CD8-positive, alpha-beta memory T cell (primary cell): ENCODE results near the gene POU3F3. TPM values are rescaled to one million over a fixed set of nuclear protein-coding genes. Genes with fewer than 3 reads are reported as not detected.
A peak's percentile ranks its signal among the peaks of the same experiment; 100 is the strongest.

ENCODE experiments used
- CTCF ChIA-PET: fragments of 350-600 bp; sonication (Branson Sonifier 250); formaldehyde crosslinking; loops from one replicate; lab custom pipeline; 2021; ENCODE audit warnings: antibody characterized with exemption; lab: Charles Lee
- POLR2A ChIA-PET: fragments of 350-600 bp; sonication (Branson Sonifier 250); formaldehyde crosslinking; loops from one replicate; lab custom pipeline; 2021; ENCODE audit warnings: antibody characterized with exemption; lab: Charles Lee
- DNase-seq, 5 donors: peaks; one replicate each; pipeline versions ENCODE4 v3.0.0 to v3.0.0-alpha.2; 2020 to 2022; ENCODE audit warnings: mixed read lengths in 1 of 5
- H3K27ac ChIP-seq: one replicate; pipeline ENCODE4 v1.7.0; 2013; ENCODE audit warnings: low read depth, mild to moderate bottlenecking, low read length, moderate library complexity
- H3K27me3 ChIP-seq: 2 replicates; pipeline ENCODE4 v1.7.0; 2013; ENCODE audit warnings: low read length, mild to moderate bottlenecking; ENCODE audit not compliant: insufficient read depth, poor library complexity, severe bottlenecking
- H3K36me3 ChIP-seq: 2 replicates; pipeline ENCODE4 v1.7.0; 2013; ENCODE audit warnings: mild to moderate bottlenecking, low read length, moderate library complexity; ENCODE audit not compliant: insufficient read depth
- H3K4me1 ChIP-seq: 2 replicates; pipeline ENCODE4 v1.7.0; 2013; ENCODE audit warnings: mild to moderate bottlenecking, low read length, moderate library complexity; ENCODE audit not compliant: insufficient read depth
- H3K4me3 ChIP-seq: 2 replicates; pipeline ENCODE4 v1.7.0; 2013; ENCODE audit warnings: mild to moderate bottlenecking, low read length
- H3K9me3 ChIP-seq: 2 replicates; pipeline ENCODE4 v1.7.0; 2013; ENCODE audit warnings: mild to moderate bottlenecking, low read length
- H3K27ac Mint-ChIP-seq, 8 donors: one replicate each; pipeline ENCODE4 v1.8.0; 2020 to 2021; ENCODE audit warnings: mixed read lengths in 8 of 8, mild to moderate bottlenecking in 6 of 8, inconsistent platforms in 3 of 8, moderate library complexity in 3 of 8
- H3K27me3 Mint-ChIP-seq, 2 donors: one replicate each; pipeline ENCODE4 v1.8.0; 2020 to 2021; ENCODE audit warnings: mixed read lengths in 2 of 2, mild to moderate bottlenecking in 1 of 2, moderate library complexity in 1 of 2
- H3K36me3 Mint-ChIP-seq, 3 donors: one replicate each; pipeline ENCODE4 v1.8.0; 2020 to 2021; ENCODE audit warnings: mixed read lengths in 3 of 3, inconsistent platforms in 1 of 3, mild to moderate bottlenecking in 1 of 3
- H3K4me1 Mint-ChIP-seq, 3 donors: one replicate each; pipeline ENCODE4 v1.8.0; 2020 to 2021; ENCODE audit warnings: mixed read lengths in 3 of 3, inconsistent platforms in 1 of 3, mild to moderate bottlenecking in 1 of 3
- H3K4me3 Mint-ChIP-seq, 7 donors: one replicate each; pipeline ENCODE4 v1.8.0; 2020 to 2021; ENCODE audit warnings: mixed read lengths in 7 of 7, mild to moderate bottlenecking in 6 of 7, moderate library complexity in 4 of 7, inconsistent platforms in 2 of 7
- H3K9me3 Mint-ChIP-seq, 5 donors: one replicate each; pipeline ENCODE4 v1.8.0; 2020 to 2022; ENCODE audit warnings: mixed read lengths in 5 of 5, mild to moderate bottlenecking in 3 of 5, moderate library complexity in 2 of 5, inconsistent platforms in 1 of 5
- polyA plus RNA-seq: library from polyadenylated mRNA; unstranded; fragments of 300-500 nt; fragmentation: Illumina TruSeq; gene quantifications from one replicate; pipeline ENCODE4 v1.2.3, GENCODE V29; 2021
- total RNA-seq, 2 experiments: library from RNA; stranded (reverse); gene quantifications; one replicate each; pipeline ENCODE4 v1.2.3, GENCODE V29; 2021

POU3F3 gene
- not detected for total RNA-seq
- polyA plus RNA-seq: not detected

- DNase-seq: peak in 3 of 5 donors; percentile 16 to 48 (median 25)
- peak within 1 kb of the TSS in 3 of 8 donors; percentile 49 to 70 (median 61) for H3K27ac Mint-ChIP-seq
- H3K4me1 ChIP-seq: peaks cover 17% of the 10 kb centered on the region
- H3K27me3 Mint-ChIP-seq: peaks cover 69 to 76% of the 10 kb centered on the region in 2 donors
- H3K27me3 ChIP-seq: peaks cover 54% of the 10 kb centered on the region
- CTCF ChIA-PET: no interaction called here
- peaks cover 0 to 8% (median 0%) of the 10 kb centered on the region in 3 donors for H3K36me3 Mint-ChIP-seq
- H3K9me3 ChIP-seq: no peaks in the 10 kb centered on the region
- peaks cover 43 to 52% (median 43%) of the 10 kb centered on the region in 3 donors for H3K4me1 Mint-ChIP-seq
- H3K27ac ChIP-seq: no peak within 1 kb of the TSS
- peak within 1 kb of the TSS; percentile 74 to 93 (median 84) for H3K4me3 Mint-ChIP-seq
- H3K4me3 ChIP-seq: peak within 1 kb of the TSS; percentile 37
- POLR2A ChIA-PET: no interaction called here
- H3K9me3 Mint-ChIP-seq: peaks cover 3 to 23% (median 17%) of the 10 kb centered on the region in 5 donors
- H3K36me3 ChIP-seq: no peaks in the 10 kb centered on the region
Observed at GRCh38 chr2:104853534-104854497, at the start of gene POU3F3. Gene POU3F3 (plus strand): TSS chr2:104854115. CDS start chr2:104855511, 1,396 bp downstream.

GRCh38 chr2:104804148-104804890 lies 49.6 kb upstream of the POU3F3 start:
- no peaks in the 10 kb centered on the region for H3K4me1 ChIP-seq
- no peaks in the 10 kb centered on the region for H3K4me1 Mint-ChIP-seq
- no peak overlapping the region for H3K27ac Mint-ChIP-seq
- no peak for DNase-seq
- H3K27me3 ChIP-seq: no peaks in the 10 kb centered on the region
- H3K4me3 Mint-ChIP-seq: no peak overlapping the region
- ChIA-PET CTCF (no interaction called here), POLR2A (no interaction called here)
- H3K27ac ChIP-seq: no peak overlapping the region
- H3K27me3 Mint-ChIP-seq: peaks cover 0 to 6% of the 10 kb centered on the region in 2 donors
- H3K36me3 ChIP-seq: no peaks in the 10 kb centered on the region
- no peak overlapping the region for H3K4me3 ChIP-seq
- H3K36me3 Mint-ChIP-seq: no peaks in the 10 kb centered on the region
- H3K9me3 ChIP-seq: no peaks in the 10 kb centered on the region
- H3K9me3 Mint-ChIP-seq: peaks cover 0 to 5% (median 4%) of the 10 kb centered on the region in 5 donors

GRCh38 chr2:104812286-104812685 lies 41.6 kb upstream of the POU3F3 start:
- H3K36me3 Mint-ChIP-seq: no peaks in the 10 kb centered on the region
- no peaks in the 10 kb centered on the region for H3K27me3 ChIP-seq
- H3K36me3 ChIP-seq: no peaks in the 10 kb centered on the region
- H3K4me1 ChIP-seq: no peaks in the 10 kb centered on the region
- no peak overlapping the region for H3K4me3 Mint-ChIP-seq
- no peaks in the 10 kb centered on the region for H3K9me3 ChIP-seq
- ChIA-PET POLR2A (no interaction called here), CTCF (no interaction called here)
- H3K27ac ChIP-seq: no peak overlapping the region
- H3K27me3 Mint-ChIP-seq: peaks cover 0 to 2% of the 10 kb centered on the region in 2 donors
- H3K4me1 Mint-ChIP-seq: no peaks in the 10 kb centered on the region
- H3K27ac Mint-ChIP-seq: no peak overlapping the region
- H3K4me3 ChIP-seq: no peak overlapping the region
- H3K9me3 Mint-ChIP-seq: peaks cover 0 to 6% (median 5%) of the 10 kb centered on the region in 5 donors
- no peak for DNase-seq

GRCh38 chr2:104816143-104816542 lies 37.8 kb upstream of the POU3F3 start:
- ChIA-PET POLR2A (no interaction called here), CTCF (no interaction called here)
- H3K27ac ChIP-seq: no peak overlapping the region
- H3K36me3 ChIP-seq: no peaks in the 10 kb centered on the region
- no peaks in the 10 kb centered on the region for H3K4me1 Mint-ChIP-seq
- H3K27me3 Mint-ChIP-seq: peaks cover 6 to 7% of the 10 kb centered on the region in 2 donors
- H3K27ac Mint-ChIP-seq: no peak overlapping the region
- no peaks in the 10 kb centered on the region for H3K9me3 ChIP-seq
- DNase-seq: no peak
- no peaks in the 10 kb centered on the region for H3K27me3 ChIP-seq
- H3K36me3 Mint-ChIP-seq: no peaks in the 10 kb centered on the region
- no peaks in the 10 kb centered on the region for H3K9me3 Mint-ChIP-seq
- H3K4me3 ChIP-seq: no peak overlapping the region
- no peak overlapping the region for H3K4me3 Mint-ChIP-seq
- no peaks in the 10 kb centered on the region for H3K4me1 ChIP-seq

GRCh38 chr2:104818264-104818663 lies 35.7 kb upstream of the POU3F3 start:
- Histone ChIP-seq H3K27me3 (no peaks in the 10 kb centered on the region), H3K4me3 (no peak overlapping the region), H3K4me1 (no peaks in the 10 kb centered on the region), H3K9me3 (no peaks in the 10 kb centered on the region), H3K36me3 (no peaks in the 10 kb centered on the region), H3K27ac (no peak overlapping the region)
- no peak for DNase-seq
- Mint-ChIP-seq H3K36me3 (no peaks in the 10 kb centered on the region), H3K27me3 (peaks cover 6 to 8% of the 10 kb centered on the region in 2 donors), H3K9me3 (peaks cover 0 to 3% (median 0%) of the 10 kb centered on the region in 5 donors), H3K4me1 (no peaks in the 10 kb centered on the region), H3K27ac (no peak overlapping the region), H3K4me3 (no peak overlapping the region)
- ChIA-PET CTCF (no interaction called here), POLR2A (no interaction called here)

- DNase-seq: no peak
Observed at GRCh38 chr2:104820126-104820525, 33.8 kb upstream of the POU3F3 start.

GRCh38 chr2:104825124-104825865 lies 28.6 kb upstream of the POU3F3 start:
- H3K27ac ChIP-seq: no peak overlapping the region
- no peak overlapping the region for H3K4me3 ChIP-seq
- CTCF ChIA-PET: no interaction called here
- H3K9me3 ChIP-seq: no peaks in the 10 kb centered on the region
- no peaks in the 10 kb centered on the region for H3K4me1 ChIP-seq
- Mint-ChIP-seq H3K4me3 (no peak overlapping the region), H3K4me1 (no peaks in the 10 kb centered on the region), H3K36me3 (peaks cover 0 to 2% (median 0%) of the 10 kb centered on the region in 3 donors), H3K9me3 (peaks cover 0 to 7% (median 2%) of the 10 kb centered on the region in 5 donors), H3K27me3 (peaks cover 3 to 13% of the 10 kb centered on the region in 2 donors), H3K27ac (no peak overlapping the region)
- DNase-seq: no peak
- POLR2A ChIA-PET: no interaction called here
- H3K36me3 ChIP-seq: no peaks in the 10 kb centered on the region
- H3K27me3 ChIP-seq: no peaks in the 10 kb centered on the region

More at GRCh38 chr2:104820126-104820525, 33.8 kb upstream of the POU3F3 start:
- Histone ChIP-seq H3K36me3 (no peaks in the 10 kb centered on the region), H3K4me1 (no peaks in the 10 kb centered on the region), H3K4me3 (no peak overlapping the region), H3K27ac (no peak overlapping the region), H3K9me3 (no peaks in the 10 kb centered on the region), H3K27me3 (no peaks in the 10 kb centered on the region)
- ChIA-PET POLR2A (no interaction called here), CTCF (no interaction called here)
- H3K27ac Mint-ChIP-seq: no peak overlapping the region
- H3K4me3 Mint-ChIP-seq: no peak overlapping the region
- peaks cover 0 to 3% (median 2%) of the 10 kb centered on the region in 5 donors for H3K9me3 Mint-ChIP-seq
- no peaks in the 10 kb centered on the region for H3K4me1 Mint-ChIP-seq
- peaks cover 0 to 2% (median 0%) of the 10 kb centered on the region in 3 donors for H3K36me3 Mint-ChIP-seq
- peaks cover 6 to 8% of the 10 kb centered on the region in 2 donors for H3K27me3 Mint-ChIP-seq
